GM18505 (cell line): ENCODE data around the gene CREB3L2.

Source experiments
- ATAC-seq: cut with Tn5 transposase; IDR thresholded peaks from one replicate; pipeline ENCODE4 v1.9.1; 2021; ENCODE audit not compliant: unreplicated experiment
- POLR2A ChIP-seq: IDR thresholded peaks from 4 replicates; pipeline ENCODE4 v1.6.1; 2011; ENCODE audit warnings: borderline replicate concordance; ENCODE audit not compliant: insufficient read depth, insufficient read length; ENCODE audit errors: extremely low read depth

Gene CREB3L2

DNA sequence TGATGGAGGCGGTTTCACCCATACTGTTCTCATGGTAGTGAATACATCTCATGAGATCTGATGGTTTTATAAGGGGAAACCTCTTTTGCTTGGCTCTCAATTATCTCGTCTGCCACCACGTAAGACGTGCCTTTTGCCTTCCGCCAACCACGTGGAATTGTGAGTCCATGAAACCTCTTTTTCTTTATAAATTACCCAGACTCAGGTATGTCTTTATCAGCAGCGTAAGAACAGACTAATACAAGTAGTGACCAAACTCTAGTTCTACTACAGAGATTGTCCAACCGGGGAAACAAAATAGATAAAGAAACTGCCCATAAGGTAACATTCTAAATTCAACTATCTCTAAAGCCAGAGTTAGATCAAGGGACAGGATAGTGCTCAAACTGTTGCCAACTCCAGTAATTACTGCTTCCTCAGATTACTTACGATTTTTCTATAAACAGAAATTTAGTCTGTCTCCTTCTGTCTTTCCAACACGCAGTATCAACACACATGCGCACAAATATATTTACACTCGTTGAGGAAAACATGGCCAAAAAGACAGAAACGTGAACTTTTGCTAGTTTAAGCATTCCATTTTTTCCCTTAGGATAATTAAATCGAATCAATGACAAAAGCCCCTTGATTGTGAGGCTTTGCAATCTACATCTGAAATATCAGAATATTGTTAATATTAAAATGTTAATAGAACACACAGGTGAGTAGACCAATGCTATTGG is 36.9 kb downstream of the CREB3L2 start:
- TF ChIP-seq POLR2A = no peak
- no peak for ATAC-seq

- no peak for TF ChIP-seq POLR2A
- ATAC-seq = no peak
Observed at GRCh38 chr7:137962875-137963507, 38.9 kb downstream of the CREB3L2 start.

DNA sequence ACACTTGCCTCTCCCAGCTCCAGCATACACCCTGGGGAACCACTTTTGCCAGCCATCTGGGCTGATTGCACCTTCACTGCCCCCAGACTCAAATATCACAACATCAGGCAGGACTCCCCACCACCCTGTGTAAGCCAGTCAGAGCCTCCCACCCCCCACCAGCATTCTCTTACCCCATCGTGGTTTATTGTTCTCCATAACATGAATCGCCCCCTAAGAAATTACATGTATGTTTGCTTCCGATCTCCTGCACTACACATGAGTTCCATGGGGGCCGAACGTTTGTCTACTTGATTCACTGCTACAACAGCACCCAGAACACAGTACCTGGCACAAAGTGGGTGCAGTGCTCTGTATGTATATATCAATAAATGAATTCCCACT is 39.4 kb downstream of the CREB3L2 start:
- TF ChIP-seq POLR2A = no peak
- ATAC-seq = no peak

DNA sequence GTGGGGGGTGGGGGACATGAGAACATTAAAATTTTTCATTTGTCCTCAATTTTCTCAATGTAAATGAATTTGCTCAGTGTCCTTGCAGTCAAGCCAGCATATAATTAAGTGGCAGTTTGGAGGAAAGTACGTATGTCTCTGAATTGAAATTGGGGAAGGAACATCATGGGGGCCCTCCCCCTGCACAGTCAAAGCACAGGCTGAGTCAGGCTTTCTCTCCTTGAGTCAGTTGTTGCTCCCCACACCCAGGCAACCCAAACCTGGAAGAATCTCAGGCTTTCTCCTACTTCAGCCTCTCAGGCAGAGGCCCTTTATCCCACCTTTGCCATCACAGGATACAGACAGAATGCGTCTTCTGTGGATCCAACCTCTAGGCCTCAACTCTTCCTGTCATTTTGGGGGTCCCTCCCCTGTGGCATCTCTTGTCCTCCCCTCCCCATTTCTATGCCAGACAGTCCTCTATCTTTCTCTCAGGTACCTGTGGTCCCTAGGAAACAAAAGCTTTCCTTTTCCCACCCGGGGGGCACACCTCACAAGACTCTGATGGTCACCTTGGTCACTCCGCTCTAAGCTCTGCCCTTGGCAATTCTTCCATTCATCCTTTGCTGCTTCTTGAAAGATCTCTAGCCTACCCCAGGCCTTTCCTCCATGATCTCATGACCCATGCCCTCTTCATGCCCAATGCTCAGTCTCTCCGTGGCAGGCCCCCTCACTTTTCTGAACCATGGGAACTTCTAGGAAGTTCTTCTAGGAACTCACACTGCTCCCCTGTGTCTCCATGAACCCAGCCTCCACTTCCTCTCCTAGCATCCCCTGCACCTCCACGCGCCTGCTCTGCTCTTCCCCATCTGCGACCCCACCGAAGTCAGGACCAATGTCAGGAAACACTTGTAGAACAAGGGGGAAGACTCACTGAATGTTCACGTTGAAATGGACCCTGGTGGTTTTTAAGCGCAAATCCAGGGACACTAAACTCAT is 40.4 kb downstream of the CREB3L2 start:
- no peak for TF ChIP-seq POLR2A
- ATAC-seq = peak; percentile 67

GRCh38 chr7:137960020-137960419 is 41.9 kb downstream of the CREB3L2 start:
- no peak for TF ChIP-seq POLR2A

GRCh38 chr7:137958470-137959431 is 43.1 kb downstream of the CREB3L2 start:
- ATAC-seq = peak; percentile 59
- TF ChIP-seq POLR2A = no peak

More at GRCh38 chr7:137960020-137960419, 41.9 kb downstream of the CREB3L2 start:
- no peak for ATAC-seq

- ATAC-seq = no peak
- TF ChIP-seq POLR2A = no peak
Observed at GRCh38 chr7:137957887-137958286, 44.0 kb downstream of the CREB3L2 start.

- TF ChIP-seq POLR2A = no peak
- ATAC-seq = no peak
Observed at GRCh38 chr7:137956591-137956990, 45.3 kb downstream of the CREB3L2 start.

GRCh38 chr7:137956183-137956582 is 45.7 kb downstream of the CREB3L2 start:
- no peak for ATAC-seq
- TF ChIP-seq POLR2A = no peak

DNA sequence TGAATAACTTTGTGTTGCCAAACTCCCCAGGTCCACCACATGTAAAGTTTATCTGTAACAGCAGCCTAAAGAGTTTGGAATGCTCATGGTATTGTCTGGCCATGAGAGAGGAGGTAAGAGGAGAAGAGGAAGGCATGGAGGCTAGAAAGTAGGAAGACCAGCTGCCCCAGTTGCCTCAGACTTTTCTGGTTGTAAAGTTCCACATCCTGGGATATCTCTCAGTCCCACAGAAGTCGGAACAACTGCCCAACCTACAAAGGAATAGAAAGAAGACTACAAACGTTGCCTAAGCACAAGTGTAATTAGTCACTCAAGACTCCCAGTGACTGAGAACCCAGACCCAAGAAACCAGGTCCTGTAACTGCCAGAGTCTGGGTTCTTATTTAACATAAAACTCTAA is 47.3 kb downstream of the CREB3L2 start:
- ATAC-seq = no peak
- TF ChIP-seq POLR2A = no peak

GRCh38 chr7:137953665-137954470 is 48.0 kb downstream of the CREB3L2 start:
- ATAC-seq = no peak
- no peak for TF ChIP-seq POLR2A
